Activated B cell treated with CpG ODN at 0.5 μM for 24 hours (primary cell): Measurements from ENCODE around the gene CELF4. TPM values are rescaled to one million over a fixed set of nuclear protein-coding genes. Genes with fewer than 3 reads are reported as not detected.

ENCODE experiments used
- ATAC-seq: fragments of 200-7000 bp; cut with Tn5 transposase; one replicate; pipeline ENCODE4 v1.10.0; 2021; ENCODE audit warnings: low read depth, mild to moderate bottlenecking, moderate library complexity
- CTCF ChIA-PET: fragments of 350-600 bp; sonication (Branson Sonifier 250); formaldehyde crosslinking; loops from one replicate; lab custom pipeline; 2021; ENCODE audit warnings: antibody characterized with exemption; lab: Charles Lee
- POLR2A ChIA-PET: fragments of 350-600 bp; sonication (Branson Sonifier 250); formaldehyde crosslinking; loops from one replicate; lab custom pipeline; 2021; ENCODE audit warnings: antibody characterized with exemption; lab: Charles Lee
- DNase-seq: peaks from one replicate; pipeline ENCODE4 v3.0.0; 2022
- H3K27ac Mint-ChIP-seq: one replicate; pipeline ENCODE4 v1.8.0; 2020; ENCODE audit warnings: mixed read lengths
- H3K27me3 Mint-ChIP-seq: one replicate; pipeline ENCODE4 v1.8.0; 2021; ENCODE audit warnings: mixed read lengths
- H3K36me3 Mint-ChIP-seq: one replicate; pipeline ENCODE4 v1.8.0; 2021; ENCODE audit warnings: low read depth, mixed read lengths
- H3K4me1 Mint-ChIP-seq: one replicate; pipeline ENCODE4 v1.8.0; 2021; ENCODE audit warnings: mixed read lengths
- H3K4me3 Mint-ChIP-seq: one replicate; pipeline ENCODE4 v1.8.0; 2020; ENCODE audit warnings: mild to moderate bottlenecking, mixed read lengths
- H3K9me3 Mint-ChIP-seq: one replicate; pipeline ENCODE4 v1.8.0; 2020; ENCODE audit warnings: mixed read lengths
- CTCF ChIP-seq: fragments of 200-600 bp; IDR thresholded peaks from one replicate; pipeline ENCODE4 v1.8.0; 2022; ENCODE audit warnings: antibody characterized with exemption, mild to moderate bottlenecking
- intact Hi-C: fragments of 100-400 bp; cut with micrococcal nuclease; formaldehyde crosslinking; loops from one replicate; pipeline ENCODE4 v1.15.1; 2024
- total RNA-seq: library from RNA; stranded (reverse); gene quantifications from 2 replicates; pipeline ENCODE4 v1.2.3, GENCODE V29; 2022

The CELF4 gene
- total RNA-seq, 1 donor from 2014 or later = not detected

GRCh38 chr18:37320317-37320716, 245.3 kb downstream of the CELF4 start:
- TF ChIP-seq CTCF = no peak
- Mint-ChIP-seq H3K4me3 (no peak overlapping the region), H3K9me3 (no peaks in the 10 kb centered on the region), H3K27ac (no peak overlapping the region), H3K4me1 (no peaks in the 10 kb centered on the region), H3K27me3 (peaks cover 3% of the 10 kb centered on the region), H3K36me3 (no peaks in the 10 kb centered on the region)
- ChIA-PET CTCF (no interaction called here), POLR2A (no interaction called here)
- intact Hi-C loops = no loop called here
- DNase-seq (no peak), ATAC-seq (no peak)

- ATAC-seq (no peak), DNase-seq (no peak)
- ChIA-PET POLR2A (no interaction called here), CTCF (no interaction called here)
- Mint-ChIP-seq H3K4me3 (no peak overlapping the region), H3K27ac (no peak overlapping the region), H3K9me3 (no peaks in the 10 kb centered on the region), H3K4me1 (no peaks in the 10 kb centered on the region), H3K36me3 (no peaks in the 10 kb centered on the region), H3K27me3 (no peaks in the 10 kb centered on the region)
- TF ChIP-seq CTCF = no peak
- intact Hi-C loops = no loop called here
Measured at GRCh38 chr18:37318360-37319355, 246.9 kb downstream of the CELF4 start.

- Mint-ChIP-seq H3K27me3 (no peaks in the 10 kb centered on the region), H3K36me3 (no peaks in the 10 kb centered on the region), H3K9me3 (no peaks in the 10 kb centered on the region), H3K27ac (no peak overlapping the region), H3K4me3 (no peak overlapping the region), H3K4me1 (no peaks in the 10 kb centered on the region)
- TF ChIP-seq CTCF = no peak
- intact Hi-C loops = no loop called here
- no peak for ATAC-seq
- ChIA-PET CTCF (no interaction called here), POLR2A (no interaction called here)
- no peak for DNase-seq
Measured at GRCh38 chr18:37317486-37317885, 248.1 kb downstream of the CELF4 start.

GRCh38 chr18:37316468-37316867, 249.1 kb downstream of the CELF4 start:
- no peaks in the 10 kb centered on the region for H3K4me1 Mint-ChIP-seq
- ChIA-PET CTCF (no interaction called here), POLR2A (no interaction called here)
- no peak for TF ChIP-seq CTCF
- no peak for ATAC-seq
- H3K4me3 Mint-ChIP-seq = no peak overlapping the region
- H3K36me3 Mint-ChIP-seq = no peaks in the 10 kb centered on the region
- intact Hi-C loops = no loop called here
- H3K27me3 Mint-ChIP-seq = no peaks in the 10 kb centered on the region
- no peak overlapping the region for H3K27ac Mint-ChIP-seq
- DNase-seq = no peak
- H3K9me3 Mint-ChIP-seq = no peaks in the 10 kb centered on the region

- ChIA-PET POLR2A (no interaction called here), CTCF (no interaction called here)
- TF ChIP-seq CTCF = no peak
- no peaks in the 10 kb centered on the region for H3K27me3 Mint-ChIP-seq
- H3K4me3 Mint-ChIP-seq = no peak overlapping the region
- no peak overlapping the region for H3K27ac Mint-ChIP-seq
- intact Hi-C loops = no loop called here
- H3K36me3 Mint-ChIP-seq = no peaks in the 10 kb centered on the region
- H3K9me3 Mint-ChIP-seq = no peaks in the 10 kb centered on the region
- DNase-seq (no peak), ATAC-seq (no peak)
- H3K4me1 Mint-ChIP-seq = no peaks in the 10 kb centered on the region
Measured at GRCh38 chr18:37315935-37316334, 249.7 kb downstream of the CELF4 start.
